HK-2 (cell line): ENCODE measurements around the gene ZZZ3.
"Not testable (repeated sequence)": the region's sequence is repeated elsewhere in the genome, so short reads cannot be mapped to it uniquely, and the experiment has no call there.

Experiments used
- DNase-seq: peaks from one replicate; pipeline ENCODE4 v3.0.0-alpha.2; 2018; ENCODE audit not compliant: unreplicated experiment

The ZZZ3 gene

GRCh38 chr1:77670330-77670729 is 12.1 kb downstream of the ZZZ3 start:
- DNase-seq: no peak

DNA sequence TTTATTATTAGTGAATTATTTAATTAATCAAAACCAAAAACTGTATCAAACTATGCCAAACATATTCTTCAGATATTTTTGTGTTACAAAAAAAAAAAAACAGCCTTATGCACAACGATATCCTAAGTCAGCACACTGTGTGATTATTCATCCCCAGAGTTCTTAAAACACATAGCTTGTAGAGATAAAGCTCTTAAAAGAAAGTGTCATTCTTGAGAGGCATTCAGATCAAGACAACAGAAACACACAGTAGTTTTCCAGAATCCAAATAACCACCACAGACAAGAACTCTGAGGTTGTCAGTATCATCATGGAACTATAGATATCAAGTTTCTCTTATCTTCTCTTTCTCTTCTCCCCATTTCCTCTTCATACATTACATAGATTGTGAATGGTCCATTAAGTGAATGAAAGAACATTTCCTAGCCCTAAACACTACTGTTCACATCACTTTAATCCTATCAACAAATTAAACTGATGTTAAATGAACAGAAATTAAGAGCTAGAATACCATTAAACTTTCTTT is 13.5 kb downstream of the ZZZ3 start:
- no peak for DNase-seq

DNA sequence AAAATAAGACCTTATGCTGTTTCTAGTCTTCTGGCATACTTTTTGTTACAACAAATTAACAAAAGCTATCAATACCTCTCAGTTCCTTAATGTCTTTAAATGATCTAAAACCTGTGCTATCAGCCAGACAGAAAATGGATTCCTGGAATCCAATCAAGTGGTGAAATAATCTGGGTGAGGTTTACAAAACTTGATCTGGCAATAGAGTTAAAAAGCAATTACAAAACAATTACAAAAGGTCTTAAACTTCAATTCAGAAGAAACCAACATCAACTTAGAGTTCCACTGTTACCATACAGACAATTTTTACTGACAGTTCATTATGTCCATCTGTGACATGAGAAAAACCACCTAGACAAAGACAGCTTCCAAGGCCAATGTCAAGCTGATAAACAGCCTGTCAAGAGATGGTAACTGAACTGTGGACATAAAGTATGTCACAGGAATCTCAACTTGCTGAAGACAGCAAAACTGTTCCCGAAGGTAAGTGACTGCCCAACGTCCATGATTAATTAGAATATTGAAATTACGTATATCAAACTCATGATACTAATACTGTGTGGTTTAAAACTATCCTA is 17.4 kb downstream of the ZZZ3 start:
- DNase-seq: no peak

DNA sequence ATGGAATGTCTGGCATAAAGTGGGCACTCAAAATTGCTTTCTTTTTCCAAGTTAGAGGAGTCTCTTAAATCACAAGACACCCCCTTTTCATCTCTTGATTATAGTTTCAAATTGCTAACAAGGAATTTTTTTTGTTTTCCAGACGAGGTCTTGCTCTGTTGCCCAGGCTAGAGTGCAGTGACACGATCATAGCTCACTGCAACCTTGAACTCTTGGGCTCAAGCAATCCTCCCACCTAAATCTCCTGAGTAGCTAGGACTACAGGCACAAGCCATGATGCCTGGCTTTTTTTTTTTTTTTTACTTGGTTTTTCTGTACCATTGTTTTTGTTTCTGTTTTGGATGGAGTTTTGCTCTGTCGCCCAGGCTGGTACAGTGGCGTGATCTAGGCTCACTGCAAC is 20.8 kb downstream of the ZZZ3 start:
- no peak for DNase-seq

DNA sequence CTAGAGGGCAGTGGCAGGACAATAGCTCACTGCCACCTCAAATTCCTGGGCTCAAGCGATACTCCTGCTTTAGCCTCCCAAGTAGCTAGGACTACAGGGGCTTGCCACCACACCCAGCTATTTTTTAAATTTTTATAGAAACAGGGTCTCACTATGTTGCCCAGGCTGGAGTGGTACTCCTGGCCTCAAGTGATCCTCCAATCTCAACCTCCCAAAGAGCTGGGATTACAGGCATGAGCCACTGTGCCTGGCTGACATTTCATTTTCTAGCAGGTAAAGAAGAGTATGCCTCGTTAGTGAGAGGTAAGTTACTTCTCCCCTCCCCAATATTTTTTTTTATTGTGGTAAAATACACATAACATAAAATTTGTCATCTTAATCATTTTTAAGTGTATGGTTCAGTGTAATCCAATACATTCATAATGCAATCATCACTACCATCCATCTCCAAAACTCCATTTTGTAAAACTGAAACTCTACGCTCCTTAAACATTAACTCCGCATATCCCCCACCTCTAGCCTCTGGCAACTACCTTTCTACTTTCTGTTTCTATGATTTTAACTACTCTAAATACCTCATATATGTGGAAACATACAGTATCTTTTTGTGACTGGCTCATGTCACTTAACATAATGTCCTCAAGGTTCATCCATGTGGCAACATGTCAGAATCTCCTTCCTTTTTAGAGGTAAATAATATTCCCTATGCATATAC is 22.4 kb downstream of the ZZZ3 start:
- DNase-seq: no peak

DNA sequence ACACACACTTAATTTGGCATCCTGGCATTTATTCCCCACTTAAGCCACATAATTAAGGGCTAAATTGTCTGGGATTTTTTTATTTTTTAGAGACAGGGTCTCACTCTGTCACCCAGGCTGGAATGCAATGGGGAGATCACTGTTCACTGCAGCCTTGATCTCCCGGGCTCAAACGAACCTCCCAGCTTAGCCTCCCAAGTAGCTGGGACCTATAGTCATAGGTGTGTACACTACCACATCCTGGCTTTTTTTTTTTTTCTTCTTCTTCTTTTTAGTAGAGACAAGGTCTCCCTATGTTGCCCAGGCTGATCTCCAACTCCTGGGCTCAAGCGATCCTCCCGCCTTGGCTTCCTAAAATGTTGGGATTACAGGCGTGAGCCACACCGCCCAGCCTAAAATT is 24.2 kb downstream of the ZZZ3 start:
- no peak for DNase-seq

GRCh38 chr1:77655431-77655974 is 27.0 kb downstream of the ZZZ3 start:
- no peak for DNase-seq

GRCh38 chr1:77652970-77653516 is 29.4 kb downstream of the ZZZ3 start:
- DNase-seq: no peak

DNA sequence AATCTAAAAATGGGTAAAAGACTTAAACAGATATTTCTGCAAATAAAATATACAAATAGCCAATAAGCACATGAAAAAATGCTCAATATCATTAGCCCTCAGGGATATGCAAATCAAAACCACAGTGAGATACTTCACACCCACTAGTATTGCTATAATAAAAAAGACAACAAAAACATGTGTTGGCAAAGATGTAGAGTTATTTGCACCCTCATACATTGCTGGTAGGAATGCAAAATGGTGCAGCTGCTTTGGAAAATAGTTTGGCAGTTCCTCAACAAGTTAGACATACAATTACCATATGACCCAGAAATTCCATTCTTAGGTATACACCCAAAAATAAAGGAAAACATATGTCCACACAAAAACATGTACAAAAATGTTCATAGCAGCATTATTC is 30.2 kb downstream of the ZZZ3 start:
- no peak for DNase-seq

DNA sequence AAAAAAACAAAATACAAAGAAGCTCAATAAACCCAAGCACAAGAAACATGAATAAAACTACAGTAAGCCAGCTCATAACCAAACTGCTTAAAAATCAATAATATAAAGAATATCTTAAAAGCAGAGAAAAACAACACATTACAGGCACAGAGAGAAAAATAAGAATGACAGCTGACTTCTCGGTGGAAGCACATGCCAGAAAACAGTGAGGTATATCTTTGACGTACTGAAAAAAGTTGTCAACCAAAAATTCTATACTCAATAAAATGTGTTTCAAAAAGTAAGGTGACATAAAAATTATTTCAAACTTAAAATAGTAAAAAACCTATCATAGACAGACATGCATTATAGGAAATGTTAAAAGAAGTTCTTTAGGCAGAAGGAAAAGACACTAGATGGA is 33.3 kb downstream of the ZZZ3 start:
- no peak for DNase-seq

GRCh38 chr1:77646224-77646623 is 36.2 kb downstream of the ZZZ3 start:
- not testable (repeated sequence) for DNase-seq

DNA sequence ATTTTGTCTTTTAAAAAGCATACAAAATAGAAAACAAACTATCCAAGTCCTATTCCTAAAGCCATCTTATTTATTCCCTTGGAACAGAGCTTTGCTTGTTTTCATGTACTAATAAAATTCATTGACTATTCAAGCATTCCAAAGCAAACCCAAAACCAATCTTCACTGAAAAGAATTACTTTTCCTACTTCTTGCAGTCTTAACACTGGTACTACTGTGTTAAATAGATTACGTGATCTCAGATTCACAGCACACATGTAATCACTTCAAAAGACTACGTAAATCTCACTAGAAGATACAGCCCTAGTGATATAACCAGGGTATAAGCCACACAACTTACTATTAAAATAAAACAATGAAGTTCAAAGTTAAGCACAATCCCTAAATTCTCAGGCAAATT is 39.0 kb downstream of the ZZZ3 start:
- DNase-seq: no peak

DNA sequence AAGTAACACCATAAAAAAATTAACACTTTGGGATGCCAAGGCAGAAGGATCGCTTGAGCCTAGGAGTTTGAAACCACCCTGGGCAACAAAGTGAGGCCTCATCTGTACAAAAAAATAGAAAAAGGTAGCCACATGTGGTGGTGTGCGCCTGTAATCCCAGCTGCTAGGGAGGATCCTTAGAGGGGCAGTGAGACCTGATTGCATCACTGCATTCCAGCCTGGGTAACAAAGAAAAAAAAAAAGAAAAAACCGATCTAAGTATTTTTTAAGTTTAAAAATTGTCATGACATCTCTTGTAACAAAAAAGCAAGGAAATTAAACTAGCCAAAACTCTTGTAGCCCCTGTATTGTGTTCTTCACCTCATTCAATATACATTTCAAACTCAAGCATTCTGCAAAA is 39.5 kb downstream of the ZZZ3 start:
- no peak for DNase-seq

GRCh38 chr1:77642196-77642595 is 40.3 kb downstream of the ZZZ3 start:
- DNase-seq: no peak

DNA sequence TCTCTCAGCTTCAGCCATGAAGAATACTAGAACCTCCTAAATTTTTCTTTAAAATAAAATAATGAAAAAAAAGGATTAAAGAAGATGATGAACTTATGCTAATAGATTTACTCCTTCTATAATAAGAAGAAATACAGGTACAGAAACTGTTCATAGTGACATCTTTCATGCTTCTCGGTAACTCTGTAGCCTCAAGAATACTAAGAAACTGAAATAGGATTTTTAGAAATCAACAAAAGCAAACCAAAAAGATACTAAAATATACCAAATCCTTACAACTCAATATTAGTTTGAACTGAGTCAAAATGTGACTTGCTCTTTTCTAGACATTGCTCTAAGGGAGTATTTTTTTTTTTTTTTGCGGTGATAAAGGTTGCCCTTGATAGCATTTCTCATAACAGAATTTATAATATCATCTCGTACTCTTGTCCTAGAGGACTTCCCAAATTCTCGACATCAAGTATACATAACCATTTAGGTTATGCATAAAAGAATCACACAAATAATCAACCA is 42.8 kb downstream of the ZZZ3 start:
- DNase-seq: no peak

DNA sequence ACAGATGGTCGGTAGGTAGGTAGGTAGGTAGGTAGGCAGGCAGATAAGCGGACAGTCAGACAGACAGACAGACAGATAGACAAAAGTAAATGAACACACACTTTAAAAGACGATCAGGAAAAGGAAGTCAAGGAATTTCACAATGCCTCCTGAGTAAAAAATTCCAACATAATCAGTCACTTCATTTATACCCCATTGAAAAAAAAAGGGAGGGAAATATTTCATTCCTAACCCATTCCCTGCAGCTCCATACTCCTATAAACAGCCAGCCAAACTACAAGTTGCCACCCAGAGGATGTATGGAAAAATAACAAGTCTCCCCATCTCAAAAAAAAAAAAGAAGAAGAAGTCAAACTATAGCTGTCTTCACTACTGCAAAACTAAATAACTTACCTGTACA is 43.4 kb downstream of the ZZZ3 start:
- no peak for DNase-seq

DNA sequence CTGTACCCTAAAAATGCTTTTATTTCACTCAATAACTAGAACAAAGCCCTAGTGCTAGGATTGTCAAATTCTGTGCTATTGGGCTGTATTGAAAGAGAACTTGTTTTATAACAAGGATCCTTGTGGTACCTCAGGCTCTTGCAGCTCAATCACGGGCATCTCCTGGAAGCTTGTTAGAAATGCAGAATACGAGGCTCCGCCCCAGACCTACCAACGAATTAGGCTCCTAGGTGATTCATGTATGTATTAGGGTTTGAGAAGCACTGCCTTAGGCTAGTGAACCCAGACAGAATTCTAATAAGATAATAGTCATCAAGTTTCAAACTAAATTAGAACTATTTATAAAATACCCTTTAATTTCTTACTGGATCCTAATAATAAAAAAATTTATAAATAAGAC is 45.6 kb downstream of the ZZZ3 start:
- no peak for DNase-seq
